Activated CD8-positive, alpha-beta memory T cell treated with anti-CD3 and anti-CD28 coated beads for 48 hours (primary cell): Measurements from ENCODE around the gene NFIB.

ENCODE experiments used
- DNase-seq, 3 experiments: peaks; one replicate each; pipeline ENCODE4 v3.0.0-alpha.2; 2020; ENCODE audit warnings: low read depth in 2 of 3, low spot score in 2 of 3

Gene NFIB

DNA sequence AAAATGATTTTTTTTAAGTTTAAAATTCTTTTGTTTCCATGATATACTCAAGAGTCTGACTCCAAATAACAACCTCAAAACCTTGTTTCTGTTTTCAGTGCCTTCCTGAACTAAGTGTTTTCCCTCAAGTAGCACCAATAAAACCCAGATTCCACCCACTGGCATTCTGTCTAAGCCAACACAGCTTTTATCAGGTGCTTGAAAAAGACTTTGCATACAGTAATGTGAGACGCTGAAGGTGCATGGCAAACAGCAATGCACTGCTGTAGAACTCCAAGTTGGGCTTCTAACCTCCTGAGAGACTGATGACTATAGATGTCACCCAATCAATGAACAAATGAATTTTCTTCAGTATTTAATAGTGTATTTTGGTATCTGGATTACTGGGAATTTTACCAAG lies 95.7 kb downstream of the NFIB start:
- DNase-seq = no peak

DNA sequence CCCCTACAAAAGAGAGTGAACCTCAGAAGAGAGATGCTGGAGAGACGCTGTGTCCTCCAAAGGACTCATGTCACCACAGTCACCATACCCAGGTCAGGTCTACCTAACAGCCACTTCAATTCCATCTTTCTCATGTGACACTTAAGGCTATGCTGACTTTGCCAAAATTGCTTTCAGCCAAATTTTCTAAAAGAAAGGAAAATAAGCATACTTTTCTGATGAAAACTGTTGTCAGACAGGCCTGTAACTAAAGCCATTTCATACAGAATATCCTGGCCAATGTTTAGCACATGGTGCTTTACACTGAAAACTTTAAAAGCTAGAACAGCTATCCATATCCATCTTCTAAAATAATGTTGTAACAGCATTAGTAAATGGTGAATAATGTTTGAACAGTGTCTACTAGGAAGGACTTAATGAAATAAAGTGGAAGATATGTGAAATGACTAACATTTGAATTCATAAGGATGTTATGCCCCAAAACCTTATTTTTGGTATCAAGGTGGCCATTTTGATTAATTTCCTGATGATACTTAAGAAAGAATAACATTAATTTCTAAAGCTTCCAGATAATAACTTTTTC lies 97.2 kb downstream of the NFIB start:
- DNase-seq = no peak

DNA sequence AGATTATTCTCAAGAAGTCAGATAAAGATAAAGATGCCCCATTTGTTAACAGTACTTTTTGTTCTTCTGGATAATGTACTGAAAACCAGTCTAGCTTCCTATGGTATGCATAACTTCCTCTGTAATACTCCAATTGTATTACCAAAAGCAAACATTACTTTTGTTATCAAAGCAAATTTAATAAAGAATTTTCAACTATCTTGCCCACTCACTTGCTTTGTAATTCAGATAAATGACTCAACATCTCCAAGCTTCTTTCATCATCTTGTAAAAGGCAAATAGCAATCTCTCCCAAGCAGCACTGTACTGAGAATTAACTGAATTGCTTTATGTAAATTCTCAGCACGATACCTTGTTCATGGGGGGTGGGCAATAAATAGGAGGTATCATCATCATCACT lies 98.3 kb downstream of the NFIB start:
- no peak for DNase-seq

DNA sequence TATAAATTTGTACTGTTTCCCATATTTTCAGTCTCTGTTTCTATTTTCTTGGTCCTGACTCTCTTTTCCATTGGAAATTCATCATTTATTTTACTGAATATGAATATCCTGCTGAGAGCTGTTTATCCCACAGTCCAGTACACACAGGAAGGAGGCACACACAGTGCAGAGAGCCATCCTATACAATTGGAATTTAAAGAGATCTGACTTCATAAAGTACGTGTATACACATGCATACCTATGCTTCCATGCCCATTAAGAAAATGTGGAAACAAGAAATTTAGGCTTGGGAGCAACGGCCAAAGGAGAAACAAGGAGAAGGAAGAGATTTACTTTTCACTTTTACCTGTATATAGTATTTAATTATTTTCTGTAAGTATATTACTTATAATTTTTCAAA lies 99.2 kb downstream of the NFIB start:
- DNase-seq = no peak

DNA sequence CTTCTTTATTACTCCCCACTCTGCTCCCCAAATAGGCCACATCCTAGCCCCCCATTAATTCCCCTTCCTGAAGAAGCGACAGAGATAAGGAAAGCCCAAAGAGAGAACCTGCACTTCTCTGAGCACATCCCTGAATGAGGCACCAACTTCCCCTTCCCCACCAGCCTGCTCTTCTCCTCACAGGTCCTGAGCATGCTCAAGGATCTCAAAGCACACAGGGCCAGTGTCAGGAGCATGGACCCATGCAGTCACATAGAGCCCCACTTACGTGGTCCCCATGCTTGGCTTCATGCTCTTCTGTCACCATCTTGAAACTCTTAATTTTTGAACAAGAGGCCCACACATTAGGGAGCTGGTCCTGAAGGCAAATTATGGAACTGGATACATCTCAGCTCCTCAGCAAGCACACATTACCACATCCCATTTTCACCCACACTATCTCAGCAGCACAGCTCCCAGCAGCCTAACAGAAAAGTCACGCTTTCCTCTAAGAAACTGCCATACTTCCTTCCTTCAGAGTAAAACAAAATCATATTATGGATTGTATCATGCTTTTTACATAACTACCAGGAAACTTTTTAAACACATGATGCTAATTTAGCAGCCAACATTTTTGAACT lies 99.8 kb downstream of the NFIB start:
- no peak for DNase-seq

DNA sequence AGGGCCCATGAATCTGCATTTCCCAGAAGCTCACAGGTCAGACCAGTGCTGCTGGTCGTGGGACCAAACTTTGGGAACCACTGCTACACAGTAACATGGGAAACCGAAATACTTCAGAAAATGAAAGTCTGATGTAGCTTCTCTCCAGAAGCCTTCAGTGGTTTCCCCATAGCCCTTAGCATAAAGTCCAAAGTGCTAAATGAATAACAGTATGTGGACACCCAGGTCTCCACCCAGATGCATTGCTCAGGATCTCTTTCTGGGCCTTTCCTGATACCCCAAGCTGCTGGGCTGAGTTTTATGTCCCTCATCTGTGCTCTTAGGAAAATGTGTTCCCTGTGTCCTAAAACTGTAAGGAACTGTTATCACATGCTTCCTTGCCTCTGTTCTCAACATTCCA lies 100.4 kb downstream of the NFIB start:
- no peak for DNase-seq

DNA sequence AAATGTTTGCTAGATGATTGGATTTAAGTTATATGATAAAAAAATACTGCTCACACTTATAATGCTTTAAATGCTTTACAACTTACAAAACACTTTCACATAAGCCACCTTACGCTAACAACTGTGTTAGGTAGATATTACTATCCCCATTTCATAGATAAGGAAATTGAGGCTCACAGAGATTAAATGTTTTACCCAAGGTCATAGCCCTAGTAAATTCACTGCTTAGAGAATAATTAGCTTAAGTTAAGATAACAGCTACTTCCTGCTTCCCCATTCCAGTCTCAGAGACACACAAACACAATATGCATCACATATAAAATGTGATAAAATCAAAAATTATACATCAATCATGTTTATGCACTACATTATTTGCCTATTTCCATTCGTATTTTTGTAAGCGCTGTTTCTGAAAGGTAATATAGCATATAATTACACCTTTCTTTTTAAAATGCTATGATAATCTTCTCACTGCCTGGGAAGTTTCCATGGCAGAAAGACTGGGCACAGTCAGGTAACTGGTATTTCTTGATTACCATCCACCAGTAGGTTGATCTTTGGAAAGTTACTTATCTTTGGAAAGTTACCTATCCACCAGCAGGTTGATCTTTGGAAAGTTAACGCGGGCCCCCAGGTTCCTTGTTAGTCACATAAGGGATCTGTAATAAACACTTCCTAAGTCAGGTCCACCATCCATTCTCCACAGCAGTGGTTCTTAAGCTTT lies 101.1 kb downstream of the NFIB start:
- no peak for DNase-seq

DNA sequence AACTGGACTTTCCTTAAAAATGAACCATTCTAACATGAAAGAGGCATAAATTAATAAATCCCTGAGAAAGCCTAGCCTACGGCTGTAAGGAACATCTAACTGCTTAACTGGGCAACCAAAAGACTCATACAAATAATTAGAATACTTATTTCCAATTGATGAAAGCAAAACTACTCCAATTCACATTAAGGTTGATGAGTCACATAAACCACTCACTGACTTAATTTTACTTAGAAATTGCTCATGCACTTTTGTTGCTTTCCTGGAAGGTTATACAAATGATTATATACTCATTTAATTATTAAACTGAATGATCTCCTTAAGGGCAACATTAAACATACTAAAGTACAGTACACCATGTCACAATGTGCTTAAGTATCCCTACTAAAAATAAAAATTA lies 101.9 kb downstream of the NFIB start:
- no peak for DNase-seq

DNA sequence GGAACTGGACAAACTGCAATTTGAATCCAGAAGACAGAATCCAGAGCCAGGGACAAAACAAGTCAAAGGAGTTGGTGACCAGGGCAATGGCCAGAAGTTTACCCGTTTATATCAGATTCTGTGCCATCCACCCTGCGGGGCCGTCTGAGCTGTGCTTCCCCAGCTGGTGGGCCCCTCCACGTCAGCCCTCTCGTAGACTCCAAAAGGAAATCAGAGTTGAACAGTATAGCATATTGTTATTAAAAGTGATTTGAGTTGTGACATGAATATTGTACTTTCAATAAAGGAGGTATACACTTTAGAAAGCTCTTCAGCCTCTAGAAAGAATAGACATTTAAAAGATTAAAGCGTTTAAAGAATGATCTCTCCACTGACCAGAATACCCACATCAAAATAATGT lies 102.4 kb downstream of the NFIB start:
- no peak for DNase-seq

DNA sequence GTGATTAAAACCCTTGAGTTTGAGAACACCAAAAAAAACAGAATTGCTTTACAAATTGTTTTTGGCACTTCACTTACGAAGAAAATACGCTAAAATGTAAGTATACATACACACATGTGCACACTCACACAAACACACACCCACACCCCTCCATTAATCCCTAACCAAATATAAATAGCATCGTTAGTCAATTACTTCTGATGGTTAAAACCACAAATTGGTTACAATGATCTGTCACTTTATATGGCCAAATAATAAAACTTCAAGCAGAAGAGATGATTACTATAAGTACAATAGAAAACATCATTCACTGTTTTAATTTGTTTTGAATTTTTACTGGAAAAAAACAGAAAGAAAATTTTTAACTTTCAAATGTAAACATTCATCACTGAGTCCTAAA lies 103.5 kb downstream of the NFIB start:
- no peak for DNase-seq

DNA sequence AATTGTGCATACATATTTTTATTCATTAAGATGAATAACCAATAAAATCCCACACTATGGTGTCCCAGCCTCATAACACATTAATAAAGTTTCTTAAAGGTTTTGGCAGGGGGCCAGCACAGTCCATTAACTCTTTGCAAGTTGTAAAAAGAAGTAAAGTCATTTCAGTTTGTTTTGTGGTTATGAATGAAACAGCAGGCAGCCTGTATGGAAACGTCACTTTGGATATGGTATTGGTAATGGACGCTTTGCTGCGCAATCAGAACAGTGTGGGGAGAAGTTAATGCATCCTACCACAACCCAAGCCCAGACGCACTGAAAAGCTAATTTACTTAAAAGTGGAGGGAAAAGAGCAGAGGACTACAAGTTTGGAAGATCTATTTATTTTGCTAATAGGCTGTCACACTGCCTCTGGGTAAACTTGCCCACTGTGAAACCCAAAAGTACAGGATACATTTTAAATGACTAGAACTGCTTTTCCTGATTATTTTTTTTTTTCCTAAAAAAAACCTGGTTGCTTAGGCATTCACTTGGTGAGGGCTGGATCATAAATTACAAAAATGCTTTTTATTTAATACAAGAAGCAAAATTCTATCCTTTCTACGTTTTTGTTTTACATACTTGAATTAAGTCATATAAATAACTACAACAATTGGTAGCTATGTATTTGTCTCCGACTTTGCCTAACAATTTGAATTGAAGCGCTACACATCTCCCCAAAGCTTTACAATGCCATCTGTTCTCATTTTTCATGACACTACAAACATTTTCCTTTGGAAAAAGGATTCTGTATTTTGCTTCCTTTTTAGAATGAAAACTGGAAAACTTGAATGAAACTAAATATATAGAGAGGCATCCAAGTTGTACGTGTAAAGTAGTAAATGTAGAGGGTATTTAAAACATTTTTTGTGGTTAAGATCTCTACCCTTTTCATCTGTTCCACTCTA lies 104.3 kb downstream of the NFIB start:
- no peak for DNase-seq

DNA sequence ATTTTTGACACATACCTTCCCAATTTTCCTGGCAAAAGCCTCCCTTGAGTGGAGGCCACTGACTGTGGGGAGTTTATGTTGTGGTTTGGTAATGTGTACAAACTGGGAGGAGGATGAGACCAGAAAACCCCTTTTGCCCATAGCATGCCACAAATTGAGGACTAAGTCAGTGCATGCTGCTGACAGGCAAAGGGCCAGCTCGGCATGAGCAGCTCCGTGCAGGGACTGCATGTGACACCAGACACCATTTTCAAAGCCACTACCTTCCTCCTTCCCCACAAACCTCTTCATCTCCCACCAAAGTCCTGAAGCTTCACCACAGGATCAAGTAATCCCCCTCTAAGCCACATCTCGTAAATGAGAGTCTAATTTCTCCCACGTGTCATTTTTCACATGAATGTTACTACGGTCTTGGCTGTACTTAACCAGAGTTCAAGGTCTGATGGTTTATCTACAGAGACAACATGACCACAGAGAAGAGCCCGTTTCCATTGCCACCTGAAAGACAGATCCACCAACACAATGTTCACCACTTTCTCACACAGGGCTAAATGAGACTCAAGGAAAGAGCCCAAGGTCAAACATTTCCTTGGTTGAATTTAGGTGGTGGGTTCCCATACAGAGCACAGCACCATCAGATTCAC lies 106.5 kb downstream of the NFIB start:
- no peak for DNase-seq

DNA sequence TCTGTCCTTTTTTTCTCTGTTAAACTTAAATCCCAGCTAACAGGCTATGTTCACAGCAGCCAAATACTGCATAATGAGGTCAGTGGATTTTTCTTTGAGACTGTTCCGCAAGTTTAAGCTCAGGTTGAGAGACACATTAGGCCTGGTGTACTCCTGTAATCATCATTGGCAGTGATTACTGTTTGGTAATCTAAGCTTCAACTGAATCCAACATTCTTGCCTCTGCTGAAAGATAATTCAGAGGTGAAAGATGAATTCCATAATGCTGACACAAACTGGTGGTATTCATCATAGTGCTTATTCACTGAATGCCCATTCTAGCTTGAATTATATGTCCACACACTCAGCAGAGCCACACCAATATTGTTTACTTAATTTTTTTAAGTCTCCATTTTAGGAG lies 108.5 kb downstream of the NFIB start:
- no peak for DNase-seq

DNA sequence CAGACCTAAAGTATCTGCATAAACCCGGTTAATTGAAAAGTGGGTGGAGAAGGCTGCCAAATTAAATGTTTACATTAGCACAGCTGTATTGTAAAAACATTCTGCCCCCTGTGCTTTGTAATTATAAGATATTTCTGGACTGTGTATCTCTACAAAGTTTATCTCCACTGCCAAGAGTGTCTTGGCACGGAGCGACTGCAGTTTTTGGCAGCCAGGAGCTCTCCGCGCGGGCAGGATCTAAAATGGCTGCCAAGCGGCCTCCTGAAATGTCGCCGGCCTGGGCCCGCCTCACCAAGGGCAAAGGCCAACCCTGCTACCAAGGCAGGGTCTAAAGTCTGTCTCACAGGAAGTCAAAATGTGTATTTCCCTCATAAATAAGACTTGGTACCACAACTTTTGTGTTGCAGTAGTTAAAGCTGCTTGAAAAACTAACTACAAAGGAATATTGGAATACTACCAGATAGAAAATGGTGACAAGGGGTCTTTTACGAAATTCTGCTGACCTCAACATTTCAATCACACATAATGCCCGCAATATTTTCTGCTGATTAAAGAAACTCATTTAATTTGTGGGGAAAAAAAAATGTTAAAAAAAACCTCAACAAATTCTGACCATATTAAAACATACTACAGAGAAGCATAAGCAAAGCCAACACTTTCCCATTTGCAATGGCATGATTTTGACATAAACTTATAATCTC lies 110.4 kb downstream of the NFIB start:
- no peak for DNase-seq

DNA sequence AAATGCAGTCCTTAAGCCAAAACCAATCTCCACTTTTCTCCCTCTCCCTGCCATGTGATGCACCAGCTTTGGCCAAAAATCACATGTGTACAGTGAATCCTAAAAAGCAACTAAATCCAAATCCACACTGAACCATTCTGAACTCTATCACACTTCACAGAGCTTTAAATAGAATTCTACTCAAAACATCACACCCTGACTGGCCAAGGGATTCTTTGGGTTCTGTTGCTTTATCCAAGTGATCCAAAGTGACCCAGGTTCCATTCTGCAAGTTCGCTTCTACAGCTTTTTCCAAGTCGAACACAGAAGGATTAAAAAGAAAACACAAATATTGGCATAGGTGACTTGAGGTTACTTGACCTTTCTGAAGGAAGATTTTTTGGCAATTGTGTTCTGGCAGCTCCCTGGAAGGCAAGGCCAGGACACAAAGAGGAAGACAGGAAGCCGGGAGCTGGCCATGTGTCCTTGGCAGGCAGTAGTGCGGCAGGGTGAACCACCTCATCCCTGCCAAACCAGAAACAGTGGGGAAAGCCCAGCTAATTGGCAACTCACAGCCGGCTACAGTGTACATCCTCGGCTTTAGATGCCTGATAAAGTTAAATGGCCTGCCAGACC lies 115.0 kb downstream of the NFIB start:
- DNase-seq = no peak

DNA sequence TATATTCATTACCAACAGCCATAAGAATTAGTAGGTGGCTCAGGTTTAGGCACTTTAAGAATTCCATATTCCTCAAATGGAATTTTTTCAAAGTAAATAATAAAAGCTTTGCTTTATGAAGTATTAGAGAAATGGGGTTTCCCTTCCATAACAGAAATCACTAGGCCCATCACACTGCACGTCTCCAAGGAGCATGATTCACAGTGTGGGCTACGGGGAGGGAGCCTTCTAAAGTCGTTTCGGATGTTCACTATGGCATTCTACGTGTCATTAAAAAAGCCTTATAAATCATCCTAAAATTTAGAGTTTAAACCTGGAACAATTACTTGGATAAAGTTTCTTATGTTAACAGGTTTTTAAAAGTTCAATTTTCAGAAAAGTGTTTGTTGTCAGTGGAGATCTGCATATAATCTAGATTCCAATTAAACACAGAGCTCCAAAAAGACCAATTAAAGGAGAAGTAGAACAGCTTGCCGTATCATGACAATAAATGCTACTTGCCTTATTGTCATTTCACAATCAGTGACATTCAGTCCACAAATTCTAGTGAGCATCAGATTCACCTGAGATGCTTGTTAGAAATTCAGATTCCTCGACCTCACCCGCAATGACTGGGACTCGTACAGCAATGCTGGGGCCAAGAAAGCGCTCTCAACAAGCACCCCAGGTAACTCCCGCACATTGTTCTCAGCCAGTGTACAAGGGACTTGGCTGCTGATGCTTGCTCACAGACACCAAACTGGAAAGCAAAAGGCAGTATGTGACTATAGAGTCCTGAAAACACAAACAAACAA lies 115.7 kb downstream of the NFIB start:
- no peak for DNase-seq

DNA sequence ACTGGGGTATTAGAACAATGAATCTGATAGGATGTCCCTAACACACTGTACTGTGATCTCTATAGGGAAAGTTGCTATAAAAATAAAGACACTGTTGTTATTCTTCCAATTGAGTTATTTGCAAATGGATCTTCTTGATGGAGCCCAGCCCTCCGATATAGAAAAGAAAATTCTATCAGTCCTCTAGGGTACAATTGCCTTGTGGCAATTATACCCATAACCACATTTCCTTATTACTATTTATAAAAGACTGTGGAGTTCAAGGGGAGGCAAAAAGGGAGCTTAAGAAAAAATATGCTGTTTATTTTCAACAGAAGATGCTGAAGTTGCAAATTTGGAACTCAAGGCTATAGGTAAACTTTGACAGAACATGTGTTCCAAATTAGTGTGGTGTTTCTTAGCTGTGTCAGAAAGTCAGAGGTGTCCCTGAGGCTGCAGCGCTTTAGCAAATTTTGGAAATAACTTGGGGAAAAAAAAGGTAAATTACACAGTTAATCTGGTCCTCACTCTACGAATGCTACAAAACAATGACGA lies 116.5 kb downstream of the NFIB start:
- DNase-seq = no peak

DNA sequence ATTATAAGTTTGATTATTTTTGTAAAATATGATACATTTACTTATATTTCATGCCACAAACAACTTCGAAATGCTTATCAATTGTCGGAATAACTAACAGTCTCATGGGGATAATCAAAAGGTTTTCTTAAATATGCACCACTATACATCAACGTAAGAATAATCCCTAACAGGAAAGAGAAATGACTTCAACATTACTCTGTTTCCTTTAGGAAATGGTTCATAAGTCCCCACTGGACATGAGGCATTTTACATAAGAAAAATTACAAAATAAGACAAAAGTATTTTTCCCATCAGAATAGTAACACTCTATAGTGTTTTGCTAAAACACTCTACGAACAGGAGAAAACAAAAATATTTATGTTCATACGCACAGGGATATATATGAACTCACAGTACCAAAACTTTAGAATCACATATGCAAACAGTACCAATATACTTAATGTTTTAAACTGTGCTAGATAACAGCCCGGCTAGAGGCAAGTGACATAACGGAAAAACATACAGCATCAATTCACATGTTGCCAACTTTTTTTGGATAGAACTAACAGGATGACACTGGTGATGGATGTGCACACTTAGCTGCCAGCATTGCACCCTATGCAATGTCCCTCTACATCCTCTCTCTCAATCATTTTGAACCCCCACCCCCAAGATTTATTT lies 120.5 kb downstream of the NFIB start:
- DNase-seq = no peak

DNA sequence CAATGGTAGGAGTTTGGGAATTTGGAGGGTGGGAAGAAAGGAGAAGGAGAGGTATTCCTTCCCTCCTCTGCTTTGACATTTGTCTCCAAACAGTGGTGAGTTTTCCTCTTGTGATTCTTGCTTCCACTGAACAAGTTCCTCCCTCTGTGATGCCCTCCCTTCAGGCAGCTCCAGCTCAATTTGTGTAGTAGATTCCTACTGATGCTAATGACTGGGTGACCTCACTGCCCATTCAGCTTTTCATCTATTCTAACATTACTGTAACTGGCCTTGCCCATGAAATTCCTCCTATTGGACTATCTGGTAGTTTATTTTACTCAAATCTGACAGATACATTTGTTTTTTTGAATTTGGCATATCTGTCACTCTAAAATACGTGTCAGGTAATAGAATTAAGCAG lies 121.4 kb downstream of the NFIB start:
- DNase-seq = no peak
